Right atrium auricular region (tissue), 2 donors: ENCODE results near the gene CCL21. TPM values are rescaled to one million over a fixed set of nuclear protein-coding genes. Genes with fewer than 3 reads are reported as not detected.

Experiments used
- DNase-seq: peaks from one replicate; pipeline ENCODE4 v3.0.0-alpha.2; 2019; ENCODE audit warnings: low spot score
- H3K27ac ChIP-seq, 2 donors: fragments of 200-600 bp; sonication (generic); 1 replicate in 1 of 2; 2 replicates in 1 of 2; pipeline ENCODE4 v1.5.1; 2016 to 2019
- H3K27me3 ChIP-seq, 2 donors: fragments of 200-600 bp; sonication (generic); one replicate each; pipeline versions ENCODE4 v1.5.1 to v1.6.0; 2017 to 2019
- H3K36me3 ChIP-seq: fragments of 200-600 bp; sonication (generic); one replicate; pipeline ENCODE4 v1.5.1; 2016
- H3K4me1 ChIP-seq, 2 donors: fragments of 200-600 bp; sonication (generic); one replicate each; pipeline versions ENCODE4 v1.5.1 to v1.6.0; 2017 to 2019
- H3K4me3 ChIP-seq, 2 donors: fragments of 200-600 bp; sonication (generic); 1 replicate in 1 of 2; 2 replicates in 1 of 2; pipeline ENCODE4 v1.5.1; 2017 to 2019; ENCODE audit warnings: mild to moderate bottlenecking in 1 of 2, moderate library complexity in 1 of 2
- H3K9me3 ChIP-seq, 2 donors: fragments of 200-600 bp; sonication (generic); one replicate each; pipeline ENCODE4 v1.5.1; 2019
- total RNA-seq, 2 donors: library from RNA; depleted of rRNA; stranded (reverse); fragments of >200 nt; gene quantifications; one replicate each; pipeline ENCODE4 v1.1.0, GENCODE V29; 2016
- TF ChIP-seq, protein P1 (sequence below), 2 donors: fragments of 200-600 bp; sonication (generic); IDR thresholded peaks; one replicate each; pipeline ENCODE4 v1.5.1; 2019; ENCODE audit warnings: antibody characterized with exemption in 2 of 2

The CCL21 gene
- total RNA-seq, 2 donors from 2014 or later, result 2.9 to 26.5 TPM

DNA sequence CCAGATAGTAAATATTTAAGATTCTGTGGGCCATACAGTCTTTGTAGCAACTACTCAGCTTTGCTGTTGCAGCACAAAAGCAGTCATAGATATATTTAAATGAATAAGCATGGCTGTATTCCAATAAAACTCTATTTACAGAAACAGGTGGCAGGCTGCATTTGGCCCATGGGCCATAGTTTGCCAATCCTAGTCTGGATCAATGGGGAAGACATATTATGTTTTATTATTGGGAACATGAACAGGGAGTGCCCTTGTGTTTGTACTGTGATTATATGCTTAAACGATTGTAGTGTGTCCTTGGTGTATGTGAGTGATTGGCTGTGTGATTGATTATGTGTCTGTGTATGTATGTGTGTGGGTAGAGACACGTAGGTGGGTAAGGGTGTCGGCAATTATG is 35.5 kb downstream of the CCL21 start:
- no peaks in the 10 kb centered on the region for H3K36me3 ChIP-seq
- H3K4me3 ChIP-seq, result no peak overlapping the region
- H3K27me3 ChIP-seq, result no peaks in the 10 kb centered on the region
- TF ChIP-seq, protein P1, sequence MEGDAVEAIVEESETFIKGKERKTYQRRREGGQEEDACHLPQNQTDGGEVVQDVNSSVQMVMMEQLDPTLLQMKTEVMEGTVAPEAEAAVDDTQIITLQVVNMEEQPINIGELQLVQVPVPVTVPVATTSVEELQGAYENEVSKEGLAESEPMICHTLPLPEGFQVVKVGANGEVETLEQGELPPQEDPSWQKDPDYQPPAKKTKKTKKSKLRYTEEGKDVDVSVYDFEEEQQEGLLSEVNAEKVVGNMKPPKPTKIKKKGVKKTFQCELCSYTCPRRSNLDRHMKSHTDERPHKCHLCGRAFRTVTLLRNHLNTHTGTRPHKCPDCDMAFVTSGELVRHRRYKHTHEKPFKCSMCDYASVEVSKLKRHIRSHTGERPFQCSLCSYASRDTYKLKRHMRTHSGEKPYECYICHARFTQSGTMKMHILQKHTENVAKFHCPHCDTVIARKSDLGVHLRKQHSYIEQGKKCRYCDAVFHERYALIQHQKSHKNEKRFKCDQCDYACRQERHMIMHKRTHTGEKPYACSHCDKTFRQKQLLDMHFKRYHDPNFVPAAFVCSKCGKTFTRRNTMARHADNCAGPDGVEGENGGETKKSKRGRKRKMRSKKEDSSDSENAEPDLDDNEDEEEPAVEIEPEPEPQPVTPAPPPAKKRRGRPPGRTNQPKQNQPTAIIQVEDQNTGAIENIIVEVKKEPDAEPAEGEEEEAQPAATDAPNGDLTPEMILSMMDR (IDR thresholded peaks at IDR 0.05), result no peak
- DNase-seq, result no peak
- H3K9me3 ChIP-seq, result no peaks in the 10 kb centered on the region
- H3K4me1 ChIP-seq, result no peaks in the 10 kb centered on the region
- no peak overlapping the region for H3K27ac ChIP-seq

DNA sequence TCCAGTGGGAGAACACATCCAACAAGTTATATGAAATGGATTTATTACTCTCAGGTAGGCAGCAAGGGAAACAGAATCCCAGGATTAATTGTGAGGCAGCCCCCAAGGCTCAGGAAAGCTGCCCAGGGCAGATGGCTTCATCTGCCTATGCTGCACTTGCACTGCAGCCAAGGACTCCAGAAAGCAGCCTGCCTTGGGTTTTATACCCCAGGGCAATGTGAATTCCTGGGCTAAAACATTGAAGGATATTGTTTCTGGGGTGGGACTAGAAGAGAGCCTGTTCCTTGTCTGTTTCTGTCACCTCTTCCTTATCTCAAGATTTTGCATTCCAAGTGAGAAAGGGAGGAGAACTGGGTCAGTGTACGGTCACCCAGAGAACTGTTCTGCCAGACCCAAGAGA is 38.6 kb downstream of the CCL21 start:
- no peak for DNase-seq

DNA sequence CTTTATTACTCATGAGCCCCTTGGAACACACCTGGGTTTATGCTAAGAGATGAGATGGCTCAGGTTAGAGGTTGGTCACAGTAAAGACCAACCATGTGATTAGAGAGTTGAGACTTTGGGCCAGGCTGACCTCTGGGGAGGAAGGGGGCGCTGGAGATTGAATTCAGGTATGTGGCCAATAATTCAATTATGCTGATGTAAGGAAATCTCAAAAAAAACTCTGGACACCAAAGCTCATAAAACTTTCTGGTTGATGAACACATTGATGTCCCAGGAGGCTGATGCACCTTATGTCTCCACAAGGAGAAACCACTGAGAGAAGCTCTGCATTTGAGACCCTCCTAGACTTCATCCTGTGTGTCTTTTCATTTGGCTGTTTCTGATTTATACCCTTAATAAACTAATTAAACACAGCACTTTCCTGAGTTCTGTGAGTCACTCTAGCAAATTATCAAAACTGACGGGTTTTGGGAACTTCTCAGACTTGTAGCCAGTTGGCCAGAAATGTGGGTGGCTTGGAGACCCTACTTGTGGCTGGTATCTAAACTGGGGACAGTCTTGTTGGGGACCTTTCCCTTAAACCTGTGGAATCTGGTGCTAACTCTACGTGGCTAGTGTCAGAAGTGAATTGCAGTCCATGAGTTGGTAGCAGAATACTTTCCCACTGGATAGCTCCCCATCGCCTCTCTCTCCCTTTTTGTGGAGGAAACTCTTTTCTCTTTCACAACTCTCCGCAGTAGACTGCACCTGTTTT is 40.0 kb downstream of the CCL21 start:
- DNase-seq, result no peak
- H3K9me3 ChIP-seq, result no peaks in the 10 kb centered on the region
- TF ChIP-seq, protein P1 (IDR thresholded peaks at IDR 0.05), result no peak

More for the DNA sequence above, 38.6 kb downstream of the CCL21 start:
- Histone ChIP-seq H3K27me3 (no peaks in the 10 kb centered on the region), H3K9me3 (no peaks in the 10 kb centered on the region), H3K36me3 (no peaks in the 10 kb centered on the region), H3K4me1 (peaks cover 0 to 7% of the 10 kb centered on the region in 2 donors), H3K27ac (no peak overlapping the region), H3K4me3 (no peak overlapping the region)
- TF ChIP-seq, protein P1 (IDR thresholded peaks at IDR 0.05), result no peak

DNA sequence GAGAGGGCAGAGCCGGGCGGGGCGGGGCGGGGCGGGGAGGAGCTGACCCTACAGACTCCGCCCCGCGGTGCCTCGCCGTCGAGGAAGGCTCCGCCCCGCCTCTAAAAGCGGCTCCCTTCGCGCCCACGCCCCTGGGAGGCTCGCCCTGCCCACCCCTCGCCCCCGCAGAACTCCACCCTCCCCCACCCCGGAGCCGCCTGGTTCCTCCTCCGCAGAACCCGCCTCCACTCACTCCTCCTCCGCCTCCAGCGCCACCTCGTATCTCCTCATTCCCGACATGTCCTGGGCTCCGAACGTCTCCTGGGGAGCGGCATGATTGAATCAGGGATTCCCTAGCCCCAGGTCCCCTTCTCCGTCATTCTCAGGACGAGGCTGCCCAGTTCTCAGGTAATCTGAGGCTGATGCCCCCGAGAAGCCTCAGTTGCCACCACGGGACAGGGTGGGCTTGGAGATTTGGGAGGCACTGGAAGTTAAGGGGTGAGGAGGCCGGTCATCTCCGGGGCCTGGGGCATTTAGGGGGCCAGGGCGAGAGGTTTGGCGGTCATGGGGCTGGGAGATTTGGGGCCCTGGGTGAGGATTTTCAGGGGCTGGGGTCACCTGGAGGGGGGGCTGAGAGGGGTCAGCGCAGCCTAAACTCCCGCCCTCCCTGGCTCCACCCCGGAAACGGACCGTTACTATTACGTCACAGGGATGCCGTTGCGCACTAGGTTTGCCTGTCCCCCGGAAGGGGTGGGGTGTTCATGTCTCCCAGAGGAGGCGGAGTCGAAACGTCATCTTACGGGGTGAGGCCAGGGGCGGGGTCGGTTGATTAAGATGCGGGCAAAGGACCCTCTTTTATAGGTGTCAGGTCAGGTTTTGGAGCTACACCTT is 44.3 kb downstream of the CCL21 start:
- H3K36me3 ChIP-seq, result no peaks in the 10 kb centered on the region
- peak overlapping the region; percentile 99 to 100 for H3K27ac ChIP-seq
- H3K27me3 ChIP-seq, result no peaks in the 10 kb centered on the region
- H3K9me3 ChIP-seq, result no peaks in the 10 kb centered on the region
- TF ChIP-seq, protein P1 (IDR thresholded peaks at IDR 0.05), result no peak
- peak; percentile 98 for DNase-seq
- peaks cover 0 to 20% of the 10 kb centered on the region in 2 donors for H3K4me1 ChIP-seq
- H3K4me3 ChIP-seq, result peak overlapping the region; percentile 77 to 78

More for the DNA sequence above, 40.0 kb downstream of the CCL21 start:
- Histone ChIP-seq H3K27ac (no peak overlapping the region), H3K27me3 (no peaks in the 10 kb centered on the region), H3K4me3 (no peak overlapping the region), H3K4me1 (peaks cover 0 to 9% of the 10 kb centered on the region in 2 donors), H3K36me3 (no peaks in the 10 kb centered on the region)

DNA sequence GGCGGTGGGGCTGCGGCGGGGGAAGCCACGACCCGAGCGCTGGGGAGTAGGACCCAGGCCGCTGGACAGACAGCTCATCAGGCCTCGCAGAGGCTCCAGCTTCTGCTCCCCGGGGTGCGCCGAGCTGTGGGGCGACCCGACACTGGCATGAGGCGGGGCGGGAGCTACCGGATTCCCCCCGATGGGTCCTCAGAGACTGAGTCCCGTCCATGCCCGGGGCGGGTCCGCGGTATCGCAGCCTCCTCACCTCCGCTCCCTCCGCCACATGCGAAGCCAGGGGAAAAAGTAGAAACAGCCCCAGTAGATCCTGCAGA is 44.9 kb downstream of the CCL21 start:
- TF ChIP-seq, protein P1 (IDR thresholded peaks at IDR 0.05), result peak in 1 of 2 donors; percentile 28

More for the DNA sequence above, 44.9 kb downstream of the CCL21 start:
- Histone ChIP-seq H3K4me3 (peak overlapping the region; percentile 77 to 78), H3K27ac (peak overlapping the region; percentile 99 to 100), H3K36me3 (peaks cover 6% of the 10 kb centered on the region), H3K9me3 (no peaks in the 10 kb centered on the region), H3K4me1 (peaks cover 0 to 20% of the 10 kb centered on the region in 2 donors), H3K27me3 (no peaks in the 10 kb centered on the region)
- no peak for DNase-seq
